ENCODE data around the gene TRIM24.

Gene TRIM24

DNA sequence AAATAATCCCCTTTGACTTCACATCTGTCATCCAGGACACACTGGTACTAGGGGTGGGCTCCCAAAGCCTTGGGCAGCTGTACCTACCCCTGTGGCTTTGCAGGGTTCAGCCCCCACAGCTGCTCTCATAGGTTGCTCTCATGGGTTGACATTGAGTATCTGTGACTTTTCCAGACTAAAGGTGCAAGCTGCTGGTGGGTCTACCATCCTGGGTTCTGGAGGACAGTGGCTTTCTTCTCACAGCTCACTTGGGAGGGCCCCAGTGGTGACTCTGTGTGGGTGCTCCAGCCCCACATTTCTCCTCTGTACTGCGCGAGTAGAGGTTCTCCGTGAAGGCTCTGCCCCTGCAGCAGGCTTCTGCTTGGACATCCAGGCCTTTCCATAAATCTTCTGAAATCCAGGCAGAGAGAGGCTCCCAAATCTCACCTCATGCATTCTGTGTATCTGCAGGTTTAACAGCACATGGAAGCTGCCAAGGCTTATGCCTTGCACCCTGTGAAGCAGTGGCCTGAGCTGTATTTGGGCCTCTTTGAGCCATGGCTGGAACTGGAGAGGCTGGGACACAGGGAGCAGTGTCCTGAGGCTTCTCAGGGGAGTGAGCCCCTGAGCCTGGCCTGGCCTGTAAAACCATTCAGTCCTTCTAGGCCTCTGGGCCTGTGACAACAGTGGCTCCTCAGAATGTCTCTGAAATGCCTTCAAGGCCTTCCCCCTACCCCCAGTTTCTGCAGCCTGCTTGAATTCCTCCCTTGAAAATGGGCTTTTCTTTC is 52.2 kb downstream of the TRIM24 start:
- H3K4me3 ChIP-seq (ENCODE audit: low read depth, low read length) = no peak overlapping the region
- no peaks in the 10 kb centered on the region for H3K36me3 ChIP-seq (replicated peaks)
- in situ Hi-C loops (cut with HindIII; ENCODE audit: low pct_ligation_motif_present, low sequenced_read_pairs) = no loop called here
- TF ChIP-seq, protein P1, sequence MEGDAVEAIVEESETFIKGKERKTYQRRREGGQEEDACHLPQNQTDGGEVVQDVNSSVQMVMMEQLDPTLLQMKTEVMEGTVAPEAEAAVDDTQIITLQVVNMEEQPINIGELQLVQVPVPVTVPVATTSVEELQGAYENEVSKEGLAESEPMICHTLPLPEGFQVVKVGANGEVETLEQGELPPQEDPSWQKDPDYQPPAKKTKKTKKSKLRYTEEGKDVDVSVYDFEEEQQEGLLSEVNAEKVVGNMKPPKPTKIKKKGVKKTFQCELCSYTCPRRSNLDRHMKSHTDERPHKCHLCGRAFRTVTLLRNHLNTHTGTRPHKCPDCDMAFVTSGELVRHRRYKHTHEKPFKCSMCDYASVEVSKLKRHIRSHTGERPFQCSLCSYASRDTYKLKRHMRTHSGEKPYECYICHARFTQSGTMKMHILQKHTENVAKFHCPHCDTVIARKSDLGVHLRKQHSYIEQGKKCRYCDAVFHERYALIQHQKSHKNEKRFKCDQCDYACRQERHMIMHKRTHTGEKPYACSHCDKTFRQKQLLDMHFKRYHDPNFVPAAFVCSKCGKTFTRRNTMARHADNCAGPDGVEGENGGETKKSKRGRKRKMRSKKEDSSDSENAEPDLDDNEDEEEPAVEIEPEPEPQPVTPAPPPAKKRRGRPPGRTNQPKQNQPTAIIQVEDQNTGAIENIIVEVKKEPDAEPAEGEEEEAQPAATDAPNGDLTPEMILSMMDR (IDR thresholded peaks at IDR 0.05; ENCODE audit: low read depth, low read length, missing control alignments) = no peak
- no peak for DNase-seq
- H3K27ac ChIP-seq = no peak overlapping the region
- H3K27me3 ChIP-seq (replicated peaks) = no peaks in the 10 kb centered on the region

DNA sequence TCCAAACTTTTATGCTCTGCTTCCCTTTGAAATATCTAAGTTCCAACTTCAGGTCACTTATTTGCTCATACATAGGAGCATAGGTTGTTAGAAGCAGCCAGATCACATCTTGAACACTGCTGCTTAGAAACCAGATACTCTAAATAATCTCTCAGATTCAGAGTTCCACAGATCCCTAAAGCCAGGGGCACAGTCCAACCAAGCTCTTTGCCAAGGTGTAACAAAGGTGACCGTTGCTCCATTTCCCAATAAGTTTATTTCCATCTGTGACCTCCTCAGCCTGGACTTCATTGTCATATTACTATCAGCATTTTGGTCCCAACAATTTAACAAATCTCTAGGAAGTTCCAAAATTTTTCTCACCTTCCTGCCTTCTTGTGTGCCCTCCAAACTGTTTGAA is 52.8 kb downstream of the TRIM24 start:
- in situ Hi-C loops (cut with HindIII; ENCODE audit: low pct_ligation_motif_present, low sequenced_read_pairs) = no loop called here
- Histone ChIP-seq H3K36me3 (replicated peaks) (no peaks in the 10 kb centered on the region), H3K27me3 (replicated peaks) (no peaks in the 10 kb centered on the region), H3K4me3 (ENCODE audit: low read depth, low read length) (no peak overlapping the region), H3K27ac (no peak overlapping the region)
- TF ChIP-seq, protein P1 (IDR thresholded peaks at IDR 0.05; ENCODE audit: low read depth, low read length, missing control alignments) = no peak
- no peak for DNase-seq

DNA sequence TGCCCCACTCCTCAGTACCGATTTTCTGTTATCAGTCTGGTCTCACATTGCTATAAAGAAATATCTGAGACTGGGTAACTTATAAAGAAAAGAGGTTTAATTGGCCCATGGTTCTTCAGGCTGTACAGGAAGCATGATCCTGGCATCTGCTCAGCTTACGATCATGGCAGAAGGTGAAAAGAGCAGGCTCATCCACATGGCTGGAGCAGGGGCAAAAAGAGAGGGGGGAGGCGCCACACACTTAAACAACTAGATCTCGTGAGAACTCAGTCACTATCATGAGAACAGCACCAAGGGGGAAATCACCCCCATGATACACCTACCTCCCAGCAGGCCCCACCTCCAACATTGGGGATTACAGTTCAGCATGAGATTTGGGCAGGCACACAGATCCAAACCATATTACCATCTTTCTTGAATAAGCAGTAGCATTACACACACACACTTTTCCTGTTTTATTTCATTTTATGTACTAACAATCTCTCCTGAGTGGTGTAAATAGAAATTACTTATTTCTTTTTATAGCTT is 53.3 kb downstream of the TRIM24 start:
- H3K36me3 ChIP-seq (replicated peaks) = no peaks in the 10 kb centered on the region
- no peaks in the 10 kb centered on the region for H3K27me3 ChIP-seq (replicated peaks)
- no peak overlapping the region for H3K27ac ChIP-seq
- DNase-seq = no peak
- H3K4me3 ChIP-seq (ENCODE audit: low read depth, low read length) = no peak overlapping the region
- TF ChIP-seq, protein P1 (IDR thresholded peaks at IDR 0.05; ENCODE audit: low read depth, low read length, missing control alignments) = no peak
- in situ Hi-C loops (cut with HindIII; ENCODE audit: low pct_ligation_motif_present, low sequenced_read_pairs) = no loop called here

DNA sequence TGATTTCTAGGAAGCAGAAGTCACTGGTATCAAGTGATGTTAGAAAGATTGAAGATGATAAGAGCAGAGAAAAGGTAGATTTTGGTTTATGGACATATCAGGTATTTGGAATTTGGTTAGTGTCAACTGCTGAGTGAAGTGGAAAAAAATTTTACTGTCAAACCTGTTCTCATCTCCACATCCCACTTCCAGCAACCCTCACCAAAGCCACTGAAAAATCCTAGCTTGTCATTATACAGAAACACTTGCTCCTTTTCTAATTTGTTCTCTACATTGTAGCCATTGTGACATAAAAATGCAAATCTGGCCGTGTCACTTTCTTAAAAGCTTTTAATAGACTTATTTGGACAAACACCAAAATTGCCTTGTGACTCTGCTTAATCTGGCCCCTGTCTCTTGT is 54.0 kb downstream of the TRIM24 start:
- DNase-seq = no peak
- H3K27ac ChIP-seq = no peak overlapping the region
- no peaks in the 10 kb centered on the region for H3K27me3 ChIP-seq (replicated peaks)
- no peak overlapping the region for H3K4me3 ChIP-seq (ENCODE audit: low read depth, low read length)
- TF ChIP-seq, protein P1 (IDR thresholded peaks at IDR 0.05; ENCODE audit: low read depth, low read length, missing control alignments) = no peak
- in situ Hi-C loops (cut with HindIII; ENCODE audit: low pct_ligation_motif_present, low sequenced_read_pairs) = no loop called here
- no peaks in the 10 kb centered on the region for H3K36me3 ChIP-seq (replicated peaks)

DNA sequence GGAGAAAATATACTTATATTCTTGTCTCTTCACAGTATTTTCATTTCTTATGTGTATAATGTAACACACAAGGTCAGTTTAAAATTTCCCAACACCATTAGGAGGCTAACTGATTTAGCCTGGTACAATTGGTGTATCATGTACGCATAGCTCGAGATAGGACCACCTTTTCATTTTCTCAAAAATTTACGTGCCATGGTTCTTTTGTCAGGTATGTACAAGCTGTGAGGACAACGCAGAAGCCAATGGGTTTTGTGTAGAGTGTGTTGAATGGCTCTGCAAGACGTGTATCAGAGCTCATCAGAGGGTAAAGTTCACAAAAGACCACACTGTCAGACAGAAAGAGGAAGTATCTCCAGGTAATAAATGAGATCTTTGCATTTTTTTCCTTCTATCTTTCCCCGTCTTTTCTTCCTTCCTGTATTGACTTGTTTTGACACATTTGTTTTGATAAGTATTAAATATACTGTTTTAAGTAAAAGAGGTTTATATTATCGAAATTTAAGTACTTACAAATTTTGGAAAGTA is 55.0 kb downstream of the TRIM24 start:
- Histone ChIP-seq H3K27ac (no peak overlapping the region), H3K4me3 (ENCODE audit: low read depth, low read length) (no peak overlapping the region), H3K27me3 (replicated peaks) (no peaks in the 10 kb centered on the region), H3K36me3 (replicated peaks) (no peaks in the 10 kb centered on the region)
- in situ Hi-C loops (cut with HindIII; ENCODE audit: low pct_ligation_motif_present, low sequenced_read_pairs) = no loop called here
- DNase-seq = no peak
- TF ChIP-seq, protein P1 (IDR thresholded peaks at IDR 0.05; ENCODE audit: low read depth, low read length, missing control alignments) = no peak

Measured in brain microvascular endothelial cell (primary cell).